K562 (cell line): Measurements from ENCODE around the gene C11orf86. TPM values are rescaled to one million over a fixed set of nuclear protein-coding genes. Genes with fewer than 3 reads are reported as not detected.

ENCODE experiments used
- CBX5 ChIP-seq: IDR thresholded peaks from 2 replicates; pipeline ENCODE4 v1.6.1; 2014; ENCODE audit warnings: low read depth, borderline replicate concordance
- ETV6 ChIP-seq, 3 experiments: fragments of 150-350 bp in 1 of 3; sonication (generic) in 1 of 3; formaldehyde crosslinking in 1 of 3; IDR thresholded peaks; 2 replicates each; pipeline versions ENCODE4 v1.6.1 to v1.8.0; 2014 to 2022; ENCODE audit warnings: borderline replicate concordance in 2 of 3, low read depth in 2 of 3, antibody characterized with exemption in 1 of 3, low read length in 1 of 3, mild to moderate bottlenecking in 1 of 3, missing genetic modification reagents in 1 of 3
- FOS ChIP-seq: IDR thresholded peaks from 3 replicates; pipeline ENCODE4 v1.6.1; 2011; ENCODE audit not compliant: insufficient read length; ENCODE audit errors: extremely low read depth
- L3MBTL2 ChIP-seq: fragments of 450-650 bp; IDR thresholded peaks from 2 replicates; pipeline ENCODE4 v1.6.1; 2016; ENCODE audit warnings: mild to moderate bottlenecking, moderate library complexity
- RFX1 ChIP-seq: fragments of 450-650 bp; IDR thresholded peaks from 2 replicates; pipeline ENCODE4 v1.6.1; 2016; ENCODE audit warnings: mild to moderate bottlenecking, moderate library complexity
- STAG1 ChIP-seq: sonication (generic); formaldehyde crosslinking; IDR thresholded peaks from 2 replicates; pipeline ENCODE4 v1.5.0; 2020; ENCODE audit warnings: missing genetic modification reagents, borderline replicate concordance
- ZNF124 ChIP-seq: sonication (generic); formaldehyde crosslinking; IDR thresholded peaks from 2 replicates; pipeline ENCODE4 v1.8.1; 2022; ENCODE audit warnings: missing genetic modification reagents
- polyA plus RNA-seq, 8 experiments: library from polyadenylated mRNA; depleted of rRNA in 4 of 8; stranded (reverse) in 5 of 8; unstranded in 3 of 8; fragments of >200 nt; fragmentation: Nextera tagmentation in 2 of 8; fragmentation: Illumina TruSeq in 1 of 8; extraction: Ambion mirVana in 2 of 8; extraction: Trizol in 1 of 8; gene quantifications; 2 replicates each; pipeline versions ENCODE4 v1.2.1 to v1.2.3, GENCODE V29; 2011 to 2014; ENCODE audit warnings: inconsistent platforms in 1 of 8, missing spikeins in 1 of 8
- total RNA-seq, 7 experiments: library from RNA; depleted of rRNA in 6 of 7; stranded (reverse); fragments of >200 nt in 6 of 7; fragmentation: Illumina TruSeq in 2 of 7; extraction: Trizol in 2 of 7; gene quantifications; 2 replicates each; pipeline versions ENCODE4 v1.2.1 to v1.2.3, GENCODE V29; 2011 to 2021; ENCODE audit warnings: low replicate concordance in 1 of 7
- TF ChIP-seq, protein P1 (sequence below), 2 experiments: fragments of 450-650 bp; IDR thresholded peaks; 2 replicates each; pipeline ENCODE4 v1.6.1; 2018; ENCODE audit warnings: mild to moderate bottlenecking in 2 of 2, low read depth in 1 of 2; ENCODE audit not compliant: partially characterized antibody in 2 of 2
- TF ChIP-seq, protein P2 (sequence below): sonication (generic); formaldehyde crosslinking; IDR thresholded peaks from 2 replicates; pipeline ENCODE4 v1.8.0; 2022; ENCODE audit warnings: missing genetic modification reagents, mild to moderate bottlenecking, borderline replicate concordance

C11orf86 gene
- total and polyA plus RNA-seq, 9 of the 15 experiments (the other 6 are each of a cell fraction or from before 2014, with no cell fraction given), result not detected

DNA sequence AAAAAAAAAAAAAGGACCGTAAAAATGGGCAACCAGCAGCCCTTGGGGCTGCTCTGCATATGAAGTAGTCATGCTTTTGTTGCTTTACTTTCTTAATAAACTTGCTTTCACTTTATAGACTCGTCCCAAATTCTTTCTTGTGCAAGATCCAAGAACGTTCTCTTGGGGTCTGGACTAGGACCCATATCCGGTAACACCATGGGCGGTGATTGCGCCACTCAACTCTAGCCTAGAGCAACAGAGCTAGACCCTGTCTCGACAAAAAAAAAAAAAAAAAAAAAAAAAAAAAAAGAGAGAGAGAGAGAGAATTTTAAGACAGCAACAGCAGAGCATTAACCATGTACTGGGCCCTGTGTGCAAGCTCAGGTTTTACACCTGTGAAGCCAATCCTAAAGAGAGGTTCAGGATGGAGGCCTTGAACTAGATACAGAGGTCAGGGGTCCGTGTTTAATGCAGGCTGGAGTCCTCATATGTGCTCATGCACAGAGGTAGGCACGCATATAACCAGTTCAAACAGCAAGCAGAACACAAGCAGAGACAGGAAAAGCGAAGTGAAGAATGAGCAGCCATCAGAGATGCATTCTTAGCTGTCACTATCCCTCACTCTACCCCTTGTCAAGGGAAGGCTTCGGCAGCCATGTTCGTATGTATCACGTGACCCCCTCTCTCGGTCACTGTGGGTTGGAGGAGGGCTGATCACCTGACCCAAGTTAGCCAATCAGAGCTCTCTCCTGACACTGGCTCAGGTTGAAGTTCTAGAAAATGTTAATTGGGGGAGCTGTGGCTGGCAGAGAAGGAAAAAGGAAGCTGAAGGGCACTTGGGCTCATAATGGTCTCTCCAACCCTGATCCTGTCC is 31.2 kb downstream of the C11orf86 start (continued):
- TF ChIP-seq, protein P1, sequence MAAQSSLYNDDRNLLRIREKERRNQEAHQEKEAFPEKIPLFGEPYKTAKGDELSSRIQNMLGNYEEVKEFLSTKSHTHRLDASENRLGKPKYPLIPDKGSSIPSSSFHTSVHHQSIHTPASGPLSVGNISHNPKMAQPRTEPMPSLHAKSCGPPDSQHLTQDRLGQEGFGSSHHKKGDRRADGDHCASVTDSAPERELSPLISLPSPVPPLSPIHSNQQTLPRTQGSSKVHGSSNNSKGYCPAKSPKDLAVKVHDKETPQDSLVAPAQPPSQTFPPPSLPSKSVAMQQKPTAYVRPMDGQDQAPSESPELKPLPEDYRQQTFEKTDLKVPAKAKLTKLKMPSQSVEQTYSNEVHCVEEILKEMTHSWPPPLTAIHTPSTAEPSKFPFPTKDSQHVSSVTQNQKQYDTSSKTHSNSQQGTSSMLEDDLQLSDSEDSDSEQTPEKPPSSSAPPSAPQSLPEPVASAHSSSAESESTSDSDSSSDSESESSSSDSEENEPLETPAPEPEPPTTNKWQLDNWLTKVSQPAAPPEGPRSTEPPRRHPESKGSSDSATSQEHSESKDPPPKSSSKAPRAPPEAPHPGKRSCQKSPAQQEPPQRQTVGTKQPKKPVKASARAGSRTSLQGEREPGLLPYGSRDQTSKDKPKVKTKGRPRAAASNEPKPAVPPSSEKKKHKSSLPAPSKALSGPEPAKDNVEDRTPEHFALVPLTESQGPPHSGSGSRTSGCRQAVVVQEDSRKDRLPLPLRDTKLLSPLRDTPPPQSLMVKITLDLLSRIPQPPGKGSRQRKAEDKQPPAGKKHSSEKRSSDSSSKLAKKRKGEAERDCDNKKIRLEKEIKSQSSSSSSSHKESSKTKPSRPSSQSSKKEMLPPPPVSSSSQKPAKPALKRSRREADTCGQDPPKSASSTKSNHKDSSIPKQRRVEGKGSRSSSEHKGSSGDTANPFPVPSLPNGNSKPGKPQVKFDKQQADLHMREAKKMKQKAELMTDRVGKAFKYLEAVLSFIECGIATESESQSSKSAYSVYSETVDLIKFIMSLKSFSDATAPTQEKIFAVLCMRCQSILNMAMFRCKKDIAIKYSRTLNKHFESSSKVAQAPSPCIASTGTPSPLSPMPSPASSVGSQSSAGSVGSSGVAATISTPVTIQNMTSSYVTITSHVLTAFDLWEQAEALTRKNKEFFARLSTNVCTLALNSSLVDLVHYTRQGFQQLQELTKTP (IDR thresholded peaks at IDR 0.05; ENCODE audit: low read depth in 1 of 2, partially characterized antibody in 2 of 2), result peak in 1 of 2 experiments; percentile 83
- no peak for TF ChIP-seq ETV6 (IDR thresholded peaks at IDR 0.05; ENCODE audit: borderline replicate concordance in 1 of 2, low read depth in 2 of 2, low read length in 1 of 2)
- no peak for TF ChIP-seq ETV6 (CRISPR knock-in tag; IDR thresholded peaks at IDR 0.05; ENCODE audit: borderline replicate concordance)
- TF ChIP-seq STAG1, result no peak
- TF ChIP-seq RFX1, result no peak
- TF ChIP-seq FOS, result peak; percentile 75
- TF ChIP-seq L3MBTL2, result peak; percentile 50
- TF ChIP-seq, protein P2, sequence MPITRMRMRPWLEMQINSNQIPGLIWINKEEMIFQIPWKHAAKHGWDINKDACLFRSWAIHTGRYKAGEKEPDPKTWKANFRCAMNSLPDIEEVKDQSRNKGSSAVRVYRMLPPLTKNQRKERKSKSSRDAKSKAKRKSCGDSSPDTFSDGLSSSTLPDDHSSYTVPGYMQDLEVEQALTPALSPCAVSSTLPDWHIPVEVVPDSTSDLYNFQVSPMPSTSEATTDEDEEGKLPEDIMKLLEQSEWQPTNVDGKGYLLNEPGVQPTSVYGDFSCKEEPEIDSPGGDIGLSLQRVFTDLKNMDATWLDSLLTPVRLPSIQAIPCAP (CRISPR knock-in tag), result no peak
- no peak for TF ChIP-seq ZNF124 (CRISPR knock-in tag)
- TF ChIP-seq CBX5, result peak; percentile 62; the same call in 1 of the 2 replicates
